Transverse colon (tissue), 4 donors: Measurements from ENCODE around the gene TRIM33. TPM values are rescaled to one million over a fixed set of nuclear protein-coding genes. Genes with fewer than 3 reads are reported as not detected.

Source experiments
- DNase-seq: peaks from one replicate; pipeline ENCODE4 v3.0.0-alpha.2; 2019
- H3K27ac ChIP-seq, 4 donors: fragments of 200-600 bp; sonication (generic); 2 replicates each; pipeline ENCODE4 v1.5.1; 2016 to 2018; ENCODE audit warnings: inconsistent platforms in 4 of 4
- H3K27me3 ChIP-seq: fragments of 200-600 bp; sonication (generic); 2 replicates; pipeline ENCODE4 v1.5.1; 2017; ENCODE audit warnings: inconsistent platforms
- H3K36me3 ChIP-seq, 4 donors: fragments of 200-600 bp; sonication (generic); 2 replicates each; pipeline ENCODE4 v1.5.1; 2017 to 2019; ENCODE audit warnings: inconsistent platforms in 4 of 4
- H3K4me1 ChIP-seq, 4 donors: fragments of 200-600 bp; sonication (generic); 2 replicates each; pipeline ENCODE4 v1.5.1; 2017 to 2020; ENCODE audit warnings: inconsistent platforms in 4 of 4
- H3K4me3 ChIP-seq, 4 donors: fragments of 200-600 bp; sonication (generic); 1 replicate in 1 of 4; 2 replicates in 3 of 4; pipeline versions ENCODE4 v1.5.1 to v1.6.1; 2017 to 2019; ENCODE audit warnings: inconsistent platforms in 4 of 4
- H3K9me3 ChIP-seq, 2 donors: fragments of 200-600 bp; sonication (generic); 2 replicates each; pipeline ENCODE4 v1.5.1; 2017 to 2019; ENCODE audit warnings: inconsistent platforms in 2 of 2
- CTCF ChIP-seq, 5 experiments: fragments of 200-600 bp in 3 of 5; fragments of 450-650 bp in 2 of 5; sonication (generic) in 3 of 5; IDR thresholded peaks; 1 replicate in 2 of 5; 2 replicates in 3 of 5; pipeline ENCODE4 v1.5.1; 2016 to 2017; ENCODE audit warnings: antibody characterized with exemption in 5 of 5, inconsistent platforms in 3 of 5, mild to moderate bottlenecking in 2 of 5, moderate library complexity in 1 of 5
- EP300 ChIP-seq: sonication (generic); formaldehyde crosslinking; IDR thresholded peaks from one replicate; pipeline ENCODE4 v1.6.1; 2017; ENCODE audit warnings: antibody characterized with exemption, low read depth
- POLR2A ChIP-seq: fragments of 450-650 bp; IDR thresholded peaks from one replicate; pipeline ENCODE4 v1.6.1; 2016; ENCODE audit warnings: antibody characterized with exemption, mild to moderate bottlenecking, moderate library complexity
- POLR2AphosphoS5 ChIP-seq, 3 donors: sonication (generic); formaldehyde crosslinking; IDR thresholded peaks; one replicate each; pipeline ENCODE4 v1.6.1; 2016; ENCODE audit warnings: antibody characterized with exemption in 3 of 3
- WGBS, 2 donors: methylation state at CpG; one replicate each; pipeline ENCODE4 v1.1.5; 2018; ENCODE audit warnings: low coverage in 1 of 2; 5-methylcytosine and 5-hydroxymethylcytosine counted together
- in situ Hi-C, 4 donors: fragments of 200-750 bp; cut with MboI; loops; one replicate each; pipeline versions ENCODE4 v1.15.0 to v1.15.1; 2017; ENCODE audit warnings: low sequenced_read_pairs in 3 of 4, low pct_ligation_motif_present in 1 of 4, low pct_unique_long_range_greater_than_20kb in 1 of 4
- intact Hi-C: fragments of 100-400 bp; cut with DNase I; formaldehyde crosslinking; loops from one replicate; pipeline ENCODE4 v1.15.1; 2023; ENCODE audit warnings: low total_unique reads
- total RNA-seq, 4 donors: library from RNA; depleted of rRNA; stranded (reverse); fragments of >200 nt; gene quantifications; one replicate each; pipeline ENCODE4 v1.1.0, GENCODE V29; 2016

The TRIM33 gene
- total RNA-seq, 4 donors from 2014 or later: 35.4 to 53.7 (median 44.1) TPM

- no peak overlapping the region for H3K4me3 ChIP-seq
- intact Hi-C loops (no loop called here), in situ Hi-C loops (no loop called here)
- TF ChIP-seq EP300: no peak
- TF ChIP-seq CTCF (IDR thresholded peaks at IDR 0.05): no peak
- no peak for TF ChIP-seq POLR2A
- TF ChIP-seq POLR2AphosphoS5 (IDR thresholded peaks at IDR 0.05): no peak
- peaks cover 0 to 70% (median 16%) of the 10 kb centered on the region in 4 donors for H3K36me3 ChIP-seq
- no peak for DNase-seq
- no peaks in the 10 kb centered on the region for H3K9me3 ChIP-seq
- no peak overlapping the region for H3K27ac ChIP-seq
- no peaks in the 10 kb centered on the region for H3K27me3 ChIP-seq
- no peaks in the 10 kb centered on the region for H3K4me1 ChIP-seq
- 84 to 89% methylated on average over 3 to 4 of the region's 4 CpGs for WGBS, 2 donors
Measured at GRCh38 chr1:114397601-114398000, 113.4 kb downstream of the TRIM33 start.

GRCh38 chr1:114395863-114396262 is 115.1 kb downstream of the TRIM33 start:
- no peak for DNase-seq
- in situ Hi-C loops: no loop called here
- no peak for TF ChIP-seq EP300
- no peak for TF ChIP-seq CTCF (IDR thresholded peaks at IDR 0.05)
- no peak for TF ChIP-seq POLR2AphosphoS5 (IDR thresholded peaks at IDR 0.05)
- no peak for TF ChIP-seq POLR2A
- intact Hi-C loops: no loop called here
- 86 to 99% methylated on average over 1 of the region's 1 CpG for WGBS, 2 donors
- Histone ChIP-seq H3K4me3 (no peak overlapping the region), H3K36me3 (peaks cover 0 to 58% (median 12%) of the 10 kb centered on the region in 4 donors), H3K27me3 (no peaks in the 10 kb centered on the region), H3K27ac (no peak overlapping the region), H3K4me1 (no peaks in the 10 kb centered on the region), H3K9me3 (no peaks in the 10 kb centered on the region)

GRCh38 chr1:114390960-114391359 is 120.0 kb downstream of the TRIM33 start:
- Histone ChIP-seq H3K9me3 (no peaks in the 10 kb centered on the region), H3K4me3 (no peak overlapping the region), H3K4me1 (no peaks in the 10 kb centered on the region), H3K27ac (no peak overlapping the region), H3K27me3 (no peaks in the 10 kb centered on the region), H3K36me3 (peaks cover 0 to 26% (median 2%) of the 10 kb centered on the region in 4 donors)
- in situ Hi-C loops (no loop called here), intact Hi-C loops (no loop called here)
- no peak for TF ChIP-seq POLR2AphosphoS5 (IDR thresholded peaks at IDR 0.05)
- no peak for TF ChIP-seq CTCF (IDR thresholded peaks at IDR 0.05)
- no peak for TF ChIP-seq POLR2A
- TF ChIP-seq EP300: no peak
- DNase-seq: no peak

DNA sequence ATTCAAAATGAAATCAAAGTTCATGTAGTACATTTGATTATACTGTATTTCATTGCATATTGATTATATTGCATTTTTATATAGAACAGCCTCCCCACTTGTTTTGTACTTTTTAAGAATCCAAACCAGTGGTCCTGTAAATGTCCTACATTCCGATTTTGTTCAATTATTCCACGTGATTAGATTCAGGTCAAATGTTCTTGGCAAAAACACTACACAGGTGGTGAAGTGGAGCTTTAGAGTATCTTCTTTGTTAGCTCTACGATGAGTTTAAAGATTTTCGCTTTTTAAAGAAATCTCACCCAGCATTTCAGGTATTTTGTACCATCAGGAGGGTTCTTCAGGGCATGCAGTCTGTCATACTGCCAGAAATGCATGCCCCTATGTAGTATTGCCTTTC is 120.6 kb downstream of the TRIM33 start:
- WGBS, 2 donors: 96 to 100% methylated on average over 2 to 4 of the region's 4 CpGs
- intact Hi-C loops: no loop called here
- Histone ChIP-seq H3K9me3 (peaks cover under 1% of the 10 kb centered on the region in 2 donors), H3K27me3 (no peaks in the 10 kb centered on the region), H3K4me1 (no peaks in the 10 kb centered on the region), H3K36me3 (peaks cover 0 to 23% (median 2%) of the 10 kb centered on the region in 4 donors), H3K27ac (no peak overlapping the region), H3K4me3 (no peak overlapping the region)
- no peak for TF ChIP-seq CTCF (IDR thresholded peaks at IDR 0.05)
- no peak for TF ChIP-seq POLR2A
- no peak for TF ChIP-seq POLR2AphosphoS5 (IDR thresholded peaks at IDR 0.05)
- no peak for TF ChIP-seq EP300
- in situ Hi-C loops: no loop called here
- DNase-seq: no peak
